Stimulated activated CD8-positive, alpha-beta memory T cell treated with anti-CD3 and anti-CD28 coated beads, Interleukin-15, amount 100 ng/mL, for 48 hours (primary cell): ENCODE data around the gene TOR3A.
A peak's percentile ranks its signal among the peaks of the same experiment; 100 is the strongest.

Experiments used
- DNase-seq, 2 donors: peaks; one replicate each; pipeline ENCODE4 v3.0.0-alpha.2; 2020; ENCODE audit warnings: low read depth in 2 of 2

TOR3A gene

DNA sequence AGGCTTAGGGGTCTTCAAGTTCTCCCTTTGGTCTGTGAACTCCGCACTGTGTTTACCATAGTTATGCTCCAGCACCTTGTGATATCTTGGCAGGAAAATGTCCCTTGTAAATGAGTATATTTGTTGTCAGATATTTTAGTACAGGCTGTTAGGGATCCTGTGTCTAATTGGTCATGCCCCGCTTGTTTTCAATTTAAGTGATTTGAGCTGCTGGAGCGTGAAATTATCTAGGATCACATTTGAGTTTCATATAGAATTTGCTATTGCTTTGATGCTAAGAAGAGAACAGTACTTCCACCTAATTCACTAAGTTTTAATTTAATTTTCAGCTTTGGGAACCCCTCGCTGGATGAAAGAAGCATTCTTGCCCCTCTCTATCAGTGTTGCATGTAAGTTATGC is 15.4 kb upstream of the TOR3A start:
- DNase-seq, result no peak

- no peak for DNase-seq
Measured at GRCh38 chr1:179077396-179077795, 4.5 kb upstream of the TOR3A start.

DNA sequence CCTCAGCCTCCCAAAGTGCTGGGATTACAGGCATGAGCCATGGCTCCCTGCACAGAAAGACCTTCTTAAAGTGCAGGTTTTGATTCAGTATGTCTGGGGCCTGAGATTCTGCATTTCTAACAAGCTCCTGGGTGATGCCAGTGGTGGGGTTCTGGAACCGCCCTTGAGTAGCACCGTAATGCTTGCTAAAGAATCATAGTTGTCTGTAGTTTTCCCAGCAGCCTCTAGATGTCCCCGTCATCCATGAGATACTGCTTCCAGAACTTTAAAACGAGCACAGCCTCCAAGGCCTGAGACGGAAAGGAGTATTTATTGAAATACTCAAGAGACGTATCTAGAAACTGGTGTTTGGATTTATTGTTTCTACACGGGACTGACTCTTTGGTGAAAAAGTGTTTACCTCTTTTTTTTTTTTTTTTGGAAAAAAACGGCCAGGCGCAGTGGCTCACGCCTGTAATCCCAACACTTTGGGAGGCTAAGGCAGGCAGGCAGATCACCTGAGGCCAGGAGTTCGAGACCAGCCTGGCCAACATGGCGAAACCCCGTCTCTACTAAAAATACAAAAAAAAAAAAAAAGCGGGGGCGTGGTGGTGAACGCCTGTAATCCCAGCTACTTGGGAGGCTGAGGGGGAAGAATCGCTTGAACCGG is 2.6 kb upstream of the TOR3A start:
- DNase-seq, result peak in 1 of 2 donors; percentile 22

GRCh38 chr1:179080866-179081686 is 794 bp upstream of the TOR3A start:
- DNase-seq, result no peak

GRCh38 chr1:179082333-179082998 is 596 bp downstream of the TOR3A start:
- peak; percentile 3 to 9 for DNase-seq

GRCh38 chr1:179082999-179083335 is 1.1 kb downstream of the TOR3A start:
- no peak for DNase-seq

GRCh38 chr1:179083533-179083932 is 1.7 kb downstream of the TOR3A start:
- DNase-seq, result no peak

DNA sequence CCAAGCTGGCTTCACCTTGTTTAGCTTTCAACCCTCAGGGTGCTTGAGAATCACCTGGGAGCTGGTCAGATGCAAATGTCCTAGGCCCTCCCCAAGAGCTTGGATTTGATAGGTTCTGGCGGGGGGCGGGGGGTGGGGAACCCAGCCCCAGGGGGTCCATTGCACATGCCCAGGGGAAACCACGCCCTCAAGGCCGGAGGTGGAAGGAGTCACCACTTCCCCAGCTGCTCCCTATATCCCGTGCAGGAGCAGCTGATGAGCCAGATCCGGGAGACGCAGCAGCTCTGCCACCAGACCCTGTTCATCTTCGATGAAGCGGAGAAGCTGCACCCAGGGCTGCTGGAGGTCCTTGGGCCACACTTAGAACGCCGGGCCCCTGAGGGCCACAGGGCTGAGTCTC is 5.8 kb downstream of the TOR3A start:
- no peak for DNase-seq

DNA sequence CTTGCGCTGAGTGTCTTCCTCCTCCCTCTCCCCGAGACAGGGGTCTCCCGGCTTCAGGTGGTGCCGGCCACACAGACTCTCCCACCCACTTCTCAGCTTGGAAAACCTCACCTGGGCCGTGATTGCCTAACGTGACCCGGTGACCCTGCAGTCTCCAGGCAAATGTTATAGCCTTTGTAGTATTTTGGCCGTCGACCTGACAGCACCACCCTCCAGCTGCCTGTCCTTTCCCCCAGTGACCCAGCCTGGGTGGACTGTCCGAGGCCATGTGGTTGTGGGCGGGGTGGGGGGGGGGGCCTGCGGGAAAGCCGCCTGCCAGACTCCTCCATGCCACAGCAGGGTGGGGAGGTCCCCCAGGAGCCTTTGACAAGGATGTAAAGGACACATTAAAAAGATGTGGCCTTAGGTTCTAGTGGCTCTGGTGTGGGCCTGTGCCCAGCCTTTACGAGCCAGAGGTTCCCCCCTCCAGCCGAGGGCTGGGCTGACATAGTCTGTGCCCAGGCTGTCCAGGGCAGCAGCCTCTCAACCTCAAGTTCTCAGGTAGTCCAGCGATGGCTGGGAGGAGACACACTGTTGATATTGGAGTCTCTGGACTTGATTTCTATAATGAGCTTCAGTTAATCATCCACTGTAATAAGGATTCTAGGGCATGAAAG is 8.1 kb downstream of the TOR3A start:
- DNase-seq, result no peak

- no peak for DNase-seq
Measured at GRCh38 chr1:179090522-179090921, 8.7 kb downstream of the TOR3A start.

- DNase-seq, result no peak
Measured at GRCh38 chr1:179090923-179091322, 9.1 kb downstream of the TOR3A start.

DNA sequence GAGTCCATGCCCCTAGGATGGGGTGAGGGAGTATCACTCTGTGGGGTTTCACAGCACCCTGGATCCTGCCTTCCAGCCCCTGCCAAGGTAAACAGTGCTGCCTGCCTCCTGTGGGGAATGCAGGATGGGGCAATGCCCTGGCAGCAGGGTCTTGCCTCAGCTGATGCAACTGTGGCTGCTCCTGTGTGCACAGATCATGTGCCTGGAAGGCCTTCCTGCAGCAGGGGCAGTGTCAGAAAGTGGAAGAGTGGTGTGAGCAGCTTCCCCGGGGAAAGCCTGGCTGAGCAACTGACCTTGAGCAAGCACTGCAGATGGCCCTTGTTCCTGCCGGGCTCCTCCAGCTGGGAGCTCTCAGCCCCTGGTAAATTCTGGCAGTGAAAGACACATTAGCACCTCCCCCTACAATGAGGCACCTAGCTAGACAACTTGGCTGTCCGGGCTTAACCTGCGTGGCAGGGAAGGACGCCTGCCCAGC is 9.9 kb downstream of the TOR3A start:
- no peak for DNase-seq

DNA sequence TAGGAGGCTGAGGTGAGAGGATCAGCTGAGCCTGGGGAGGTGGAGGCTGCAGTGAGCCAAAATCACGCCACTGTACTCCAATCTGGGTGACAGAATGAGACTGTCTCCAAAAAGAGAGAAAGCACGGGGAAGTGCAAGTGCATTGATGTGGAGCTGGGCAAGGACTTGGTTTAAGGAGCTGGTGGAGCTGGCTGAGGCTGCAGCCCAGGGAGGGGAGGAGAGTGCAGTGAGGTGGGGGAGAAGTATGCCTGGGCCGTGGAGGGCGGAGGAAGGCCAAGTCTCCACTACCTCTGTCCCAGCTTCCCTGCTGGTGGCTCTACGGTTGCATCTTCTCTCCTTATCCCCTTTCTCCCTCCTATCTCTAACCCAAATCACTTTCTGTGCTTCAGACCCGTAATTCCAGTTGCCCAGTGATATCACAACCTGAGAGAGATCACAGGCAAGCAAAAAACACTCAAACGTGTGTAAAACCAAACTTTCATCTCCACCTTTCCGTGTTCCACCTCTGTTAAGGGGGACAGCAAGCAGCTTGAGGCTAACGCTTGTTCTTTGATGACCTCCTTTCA is 11.1 kb downstream of the TOR3A start:
- DNase-seq, result no peak

GRCh38 chr1:179094818-179095217 is 12.9 kb downstream of the TOR3A start:
- DNase-seq, result no peak

DNA sequence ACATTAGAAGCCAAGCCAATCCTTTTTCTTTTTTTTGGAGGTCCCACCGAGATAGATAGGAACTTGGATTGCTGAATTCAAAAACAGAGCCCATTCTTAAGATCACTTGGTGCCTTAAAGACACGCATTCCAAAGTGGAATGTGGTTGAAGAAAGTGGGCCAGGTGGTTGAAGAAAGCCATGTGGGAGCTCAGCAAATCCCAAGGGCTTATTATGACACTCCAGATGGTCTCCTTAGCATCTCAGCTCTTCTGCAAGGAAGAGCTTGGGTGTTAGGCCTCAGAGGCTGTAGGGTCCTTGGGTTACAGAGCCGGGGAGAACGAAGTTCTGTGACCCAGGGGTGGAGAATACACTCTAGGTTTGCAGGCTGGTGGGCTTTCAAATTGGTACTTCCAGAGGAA is 13.5 kb downstream of the TOR3A start:
- no peak for DNase-seq

GRCh38 chr1:179095924-179096323 is 14.1 kb downstream of the TOR3A start:
- no peak for DNase-seq

DNA sequence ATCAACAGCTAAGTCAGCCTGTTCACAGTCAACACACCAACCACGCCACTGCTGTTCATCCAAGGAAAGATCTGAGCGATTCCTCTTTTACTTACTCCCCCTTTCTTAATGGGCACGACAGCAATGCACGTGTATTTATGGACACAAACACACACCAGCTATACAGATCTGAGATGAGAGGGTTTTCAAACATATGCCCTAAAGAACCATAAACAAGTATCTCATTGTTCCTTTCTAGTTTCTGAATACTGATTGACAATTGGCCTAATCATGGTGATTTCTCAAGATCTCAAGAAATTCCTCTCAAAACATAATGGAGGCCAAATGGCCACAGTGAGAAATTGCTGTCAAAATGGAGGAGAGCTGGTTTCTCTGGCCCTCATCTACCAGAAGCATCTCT is 18.0 kb downstream of the TOR3A start:
- DNase-seq, result no peak

- no peak for DNase-seq
Measured at GRCh38 chr1:179101566-179101965, 19.7 kb downstream of the TOR3A start.

GRCh38 chr1:179103999-179104398 is 22.1 kb downstream of the TOR3A start:
- no peak for DNase-seq

GRCh38 chr1:179104611-179105250 is 22.9 kb downstream of the TOR3A start:
- no peak for DNase-seq

DNA sequence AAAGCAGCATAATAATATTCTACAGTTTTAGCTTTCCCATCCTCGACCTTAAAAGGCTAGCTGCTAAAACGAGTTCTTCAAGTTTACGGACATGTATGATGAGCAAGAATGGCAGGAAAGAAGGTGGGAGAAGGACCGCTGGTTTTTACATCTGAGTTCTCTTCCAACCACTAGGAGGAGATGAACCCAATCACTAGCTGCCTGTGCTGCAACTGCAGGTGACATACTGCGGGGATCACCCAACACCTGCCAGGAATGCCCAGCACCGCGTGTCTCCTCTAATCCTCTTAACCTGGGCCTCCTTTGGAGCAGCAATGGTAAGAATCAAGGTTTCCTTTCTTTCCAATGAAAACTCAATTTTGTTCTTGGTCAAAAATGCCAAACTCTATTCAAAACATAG is 23.5 kb downstream of the TOR3A start:
- DNase-seq, result no peak
